GM12878 (cell line): ENCODE data around the gene SNCB. TPM values are rescaled to one million over a fixed set of nuclear protein-coding genes. Genes with fewer than 3 reads are reported as not detected.

Source experiments
- ATAC-seq: fragments of 200-7000 bp; cut with Tn5 transposase; 3 replicates; pipeline ENCODE4 v1.9.1; 2020; ENCODE audit warnings: mild to moderate bottlenecking, moderate library complexity
- BruUV-seq: library from RNA; stranded (reverse); fragments of 400-500 nt; replicated peaks from 2 replicates; lab custom pipeline; 2021; lab: Mats Ljungman, UMichigan
- CTCF ChIA-PET: fragments of 300-600 bp; sonication (Branson Sonifier 250); formaldehyde crosslinking; extraction: SDS; loops from one replicate; lab custom pipeline; 2021; ENCODE audit warnings: inconsistent platforms; lab: Yijun Ruan, JAX
- POLR2A ChIA-PET: fragments of 350-600 bp; formaldehyde crosslinking; extraction: SDS; loops from one replicate; lab custom pipeline; 2021; ENCODE audit warnings: inconsistent platforms; lab: Charles Lee
- RAD21 ChIA-PET: fragments of 300-600 bp; sonication (Branson Sonifier 250); formaldehyde crosslinking; loops from one replicate; lab custom pipeline; 2023; ENCODE audit warnings: antibody characterized with exemption; ENCODE audit not compliant: unreplicated experiment; lab: Charles Lee
- SMC1A ChIA-PET: fragments of 300-600 bp; sonication (Branson Sonifier 250); formaldehyde crosslinking; loops from one replicate; lab custom pipeline; 2023; ENCODE audit not compliant: unreplicated experiment, uncharacterized antibody; lab: Charles Lee
- DNase-seq: peaks from one replicate; pipeline ENCODE4 v3.0.0-alpha.2; 2011; ENCODE audit warnings: low read depth, low spot score
- FAIRE-seq: peaks from 3 replicates; lab custom pipeline; 2011; peaks lifted over from hg19 to GRCh38; lab: Jason Lieb, UNC
- H2AFZ ChIP-seq: 2 replicates; pipeline ENCODE4 v1.6.0; 2011; ENCODE audit warnings: low read depth, low read length, control low read depth; ENCODE audit not compliant: control insufficient read depth
- H3K27ac ChIP-seq: 2 replicates; pipeline ENCODE4 v1.5.1; 2011; ENCODE audit warnings: control low read depth; ENCODE audit not compliant: control insufficient read depth, insufficient read depth
- H3K27me3 ChIP-seq, 2 experiments: replicated peaks in 1 of 2; 2 replicates each; pipeline versions ENCODE4 v1.6.0 to v1.6.1; 2011; ENCODE audit warnings: low read length in 1 of 2; ENCODE audit not compliant: control insufficient read depth in 2 of 2, insufficient read depth in 2 of 2
- H3K36me3 ChIP-seq, 2 experiments: 2 replicates each; pipeline ENCODE4 v1.5.1; 2011; ENCODE audit warnings: low read length in 1 of 2; ENCODE audit not compliant: control insufficient read depth in 2 of 2, insufficient read depth in 2 of 2
- H3K4me1 ChIP-seq: 2 replicates; pipeline ENCODE4 v1.6.1; 2011; ENCODE audit warnings: mild to moderate bottlenecking, low read length, moderate library complexity, mixed read lengths; ENCODE audit not compliant: control insufficient read depth, insufficient read depth
- H3K4me2 ChIP-seq: 2 replicates; pipeline ENCODE4 v1.6.0; 2011; ENCODE audit warnings: control low read depth; ENCODE audit not compliant: control insufficient read depth, insufficient read depth
- H3K4me3 ChIP-seq: fragments of 200-600 bp; sonication (generic); 2 replicates; pipeline ENCODE4 v1.5.1; 2016
- H3K79me2 ChIP-seq: 2 replicates; pipeline ENCODE4 v1.6.0; 2011; ENCODE audit warnings: low read length; ENCODE audit not compliant: control insufficient read depth, insufficient read depth
- H3K9ac ChIP-seq: 2 replicates; pipeline ENCODE4 v1.8.0; 2011; ENCODE audit warnings: low read length, control low read depth, mixed read lengths; ENCODE audit not compliant: control insufficient read depth, insufficient read depth
- H3K9me3 ChIP-seq: replicated peaks from 3 replicates; pipeline ENCODE4 v1.5.1; 2011; ENCODE audit warnings: mild to moderate bottlenecking, low read length; ENCODE audit not compliant: control insufficient read depth, insufficient read depth
- H4K20me1 ChIP-seq: 2 replicates; pipeline ENCODE4 v1.6.0; 2011; ENCODE audit not compliant: control insufficient read depth, insufficient read depth
- DPF2 ChIP-seq: fragments of 450-650 bp; IDR thresholded peaks from 2 replicates; pipeline ENCODE4 v1.6.1; 2017; ENCODE audit warnings: mild to moderate bottlenecking
- ETV6 ChIP-seq, 2 experiments: fragments of 450-650 bp in 1 of 2; IDR thresholded peaks in 1 of 2; conservative IDR thresholded peaks in 1 of 2; 2 replicates each; pipeline ENCODE4 v1.6.1; 2014; ENCODE audit warnings: antibody characterized with exemption in 1 of 2, borderline replicate concordance in 1 of 2, low read depth in 1 of 2, mild to moderate bottlenecking in 1 of 2, moderate library complexity in 1 of 2
- IKZF2 ChIP-seq, 2 experiments: fragments of 450-650 bp; IDR thresholded peaks; 2 replicates each; pipeline ENCODE4 v1.6.1; 2017; ENCODE audit warnings: mild to moderate bottlenecking in 2 of 2, moderate library complexity in 2 of 2
- MYB ChIP-seq: fragments of 150-350 bp; IDR thresholded peaks from 2 replicates; pipeline ENCODE4 v1.6.1; 2014; ENCODE audit warnings: mild to moderate bottlenecking, low read depth, low read length, borderline replicate concordance
- NKRF ChIP-seq: fragments of 450-650 bp; conservative IDR thresholded peaks from 2 replicates; pipeline ENCODE4 v1.6.1; 2017; ENCODE audit warnings: mild to moderate bottlenecking, moderate library complexity
- WGBS: methylation state at CpG from one replicate; pipeline ENCODE4 v1.1.6; 2016; ENCODE audit warnings: low lambda C conversion rate; ENCODE audit not compliant: insufficient replicate concordance, insufficient coverage; ENCODE audit errors: missing lambda C conversion rate; 5-methylcytosine and 5-hydroxymethylcytosine counted together
- in situ Hi-C: fragments of 300-500 bp; cut with MboI; formaldehyde crosslinking; loops from 9 replicates; pipeline ENCODE4 v1.14.3; 2018; ENCODE audit warnings: mixed read lengths
- intact Hi-C: fragments of 100-400 bp; cut with micrococcal nuclease; formaldehyde crosslinking; loops from one replicate; pipeline ENCODE4 v1.14.2; 2022; ENCODE audit not compliant: unreplicated experiment
- polyA plus RNA-seq, 11 experiments: library from polyadenylated mRNA; depleted of rRNA in 4 of 11; unstranded in 6 of 11; stranded (reverse) in 5 of 11; fragments of >200 nt; fragmentation: Nextera tagmentation in 4 of 11; fragmentation: Illumina TruSeq in 1 of 11; extraction: Ambion mirVana in 4 of 11; extraction: Trizol in 1 of 11; gene quantifications; 1 replicate in 1 of 11; 2 replicates in 10 of 11; pipeline versions ENCODE4 v1.2.1 to v1.2.3, GENCODE V29; 2011 to 2016; ENCODE audit warnings: inconsistent platforms in 2 of 11, missing spikeins in 2 of 11, low read depth in 1 of 11
- total RNA-seq, 4 experiments: library from RNA; depleted of rRNA in 3 of 4; stranded (reverse); fragments of >200 nt in 3 of 4; fragmentation: Illumina TruSeq in 1 of 4; extraction: Trizol in 1 of 4; gene quantifications; 2 replicates each; pipeline versions ENCODE4 v1.2.1 to v1.2.3, GENCODE V29; 2013 to 2021

Gene SNCB
- total and polyA plus RNA-seq, 10 of the 15 experiments (the other 5 are each of a cell fraction or from before 2014, with no cell fraction given) = 0.75 TPM; not detected in 9

- no peak overlapping the region for H3K4me3 ChIP-seq
- H3K4me2 ChIP-seq = no peak overlapping the region
- H2AFZ ChIP-seq = no peak overlapping the region
- no peaks in the 10 kb centered on the region for H3K79me2 ChIP-seq
- SMC1A ChIA-PET = no interaction called here
- no peaks in the 10 kb centered on the region; the same call in 1 of the 2 replicates for H3K4me1 ChIP-seq
- no peak for FAIRE-seq
- H4K20me1 ChIP-seq = 0 out of 2 replicates have a peak, but pooled peaks cover 3% of the 10 kb centered on the region
- in situ Hi-C loops = no loop called here
- ATAC-seq = no peak
- no peak for TF ChIP-seq NKRF
- TF ChIP-seq IKZF2 (IDR thresholded peaks at IDR 0.05) = no peak
- TF ChIP-seq DPF2 = no peak
- no peak for TF ChIP-seq MYB
- no peak for TF ChIP-seq ETV6 (conservative IDR thresholded peaks at IDR 0.05 in 1 of 2, IDR thresholded peaks at IDR 0.05 in 1 of 2; ENCODE audit: borderline replicate concordance in 1 of 2, low read depth in 1 of 2)
- H3K27ac ChIP-seq = no peak overlapping the region
- CTCF ChIA-PET = interaction anchor here (1.2 kb wide), 1 partner anchor 36 kb away, joined by 3 read pairs; no protein-coding TSS in a partner anchor
- intact Hi-C loops = no loop called here
- H3K9ac ChIP-seq = no peak overlapping the region
- 6% methylated on average over 4 of the region's 4 CpGs for WGBS
- RAD21 ChIA-PET = no interaction called here
- no peaks in the 10 kb centered on the region for H3K36me3 ChIP-seq
- no peak for DNase-seq
- H3K27me3 ChIP-seq = peaks cover 5 to 9% of the 10 kb centered on the region in 2 experiments
- BruUV-seq = no TSS peak
- POLR2A ChIA-PET = no interaction called here
- no peaks in the 10 kb centered on the region for H3K9me3 ChIP-seq
Measured at GRCh38 chr5:176624142-176624541, 6.2 kb downstream of the SNCB start.
